K562 (cell line): ENCODE results near the gene CLDN7. TPM values are rescaled to one million over a fixed set of nuclear protein-coding genes. Genes with fewer than 3 reads are reported as not detected.

Experiments used
- ATAC-seq: fragments of 200-7000 bp; cut with Tn5 transposase; 3 replicates; pipeline ENCODE4 v1.9.1; 2020; ENCODE audit warnings: moderate library complexity
- BruUV-seq: library from RNA; stranded (reverse); fragments of 400-500 nt; replicated peaks from 2 replicates; lab custom pipeline; 2021; lab: Mats Ljungman, UMichigan
- CTCF ChIA-PET: fragments of 300-600 bp; formaldehyde crosslinking; extraction: SDS; loops from one replicate; lab custom pipeline; 2021; ENCODE audit warnings: low intra/inter-chr PET ratio; lab: Yijun Ruan, JAX
- POLR2A ChIA-PET: fragments of 300-600, 350-650 bp; sonication (Branson Sonifier 250); formaldehyde crosslinking; extraction: SDS; loops from one replicate; lab custom pipeline; 2021; ENCODE audit warnings: antibody characterized with exemption, inconsistent platforms; lab: Yijun Ruan, JAX
- DNase-seq, 4 experiments: peaks; one replicate each; pipeline versions ENCODE4 v3.0.0 to v3.0.0-alpha.2; 2011 to 2018; ENCODE audit warnings: low spot score in 3 of 4, mixed read lengths in 3 of 4; ENCODE audit errors: extremely low read depth in 1 of 4
- FAIRE-seq: peaks from 2 replicates; lab custom pipeline; 2011; peaks lifted over from hg19 to GRCh38; lab: Jason Lieb, UNC
- H2AFZ ChIP-seq: 2 replicates; pipeline ENCODE4 v1.6.0; 2011; ENCODE audit warnings: low read depth, low read length, control low read depth, inconsistent platforms
- H3K27ac ChIP-seq: fragments of 200-600 bp; 3 replicates; pipeline ENCODE4 v1.8.0; 2011; ENCODE audit warnings: low read depth, mild to moderate bottlenecking, control low read depth, inconsistent platforms, low read length, moderate library complexity, mixed read lengths; ENCODE audit errors: extremely low read depth
- H3K27me3 ChIP-seq, 2 experiments: fragments of 300-600 bp in 1 of 2; 2 replicates in 1 of 2; 3 replicates in 1 of 2; pipeline versions ENCODE4 v1.6.0 to v1.8.0; 2011; ENCODE audit warnings: inconsistent platforms in 2 of 2, low read length in 2 of 2, mild to moderate bottlenecking in 1 of 2, mixed read lengths in 1 of 2, moderate library complexity in 1 of 2; ENCODE audit not compliant: control insufficient read depth in 2 of 2, insufficient read depth in 2 of 2
- H3K36me3 ChIP-seq: fragments of 300-600 bp; 3 replicates; pipeline ENCODE4 v1.8.0; 2011; ENCODE audit warnings: mild to moderate bottlenecking, low read length, inconsistent platforms; ENCODE audit not compliant: control insufficient read depth, insufficient read depth
- H3K4me1 ChIP-seq, 2 experiments: fragments of 200-600 bp in 1 of 2; replicated peaks in 1 of 2; 2 replicates in 1 of 2; 3 replicates in 1 of 2; pipeline versions ENCODE4 v1.5.1 to v1.8.0; 2011; ENCODE audit warnings: inconsistent platforms in 2 of 2, low read length in 2 of 2, mild to moderate bottlenecking in 1 of 2, mixed read lengths in 1 of 2, moderate library complexity in 1 of 2; ENCODE audit not compliant: control insufficient read depth in 2 of 2, insufficient read depth in 2 of 2
- H3K4me2 ChIP-seq: 2 replicates; pipeline ENCODE4 v1.6.1; 2011; ENCODE audit warnings: low read length, control low read depth, inconsistent platforms, mixed read lengths; ENCODE audit not compliant: insufficient read depth
- H3K4me3 ChIP-seq: fragments of 200-600 bp; sonication (generic), shearing (Covaris generic); 2 replicates; pipeline ENCODE4 v1.5.1; 2016; ENCODE audit warnings: control low read depth, inconsistent platforms
- H3K79me2 ChIP-seq: fragments of 200-600 bp; 3 replicates; pipeline ENCODE4 v1.8.0; 2011; ENCODE audit warnings: low read length, inconsistent platforms; ENCODE audit not compliant: control insufficient read depth, insufficient read depth
- H3K9ac ChIP-seq, 2 experiments: 2 replicates each; pipeline versions ENCODE4 v1.6.0 to v1.6.1; 2011; ENCODE audit warnings: low read depth in 2 of 2, low read length in 2 of 2, control low read depth in 1 of 2, inconsistent platforms in 1 of 2, mild to moderate bottlenecking in 1 of 2, mixed read lengths in 1 of 2; ENCODE audit not compliant: insufficient read depth in 1 of 2
- H3K9me1 ChIP-seq: one replicate; pipeline ENCODE4 v1.6.0; 2011; ENCODE audit warnings: inconsistent platforms, mild to moderate bottlenecking, low read length, moderate library complexity; ENCODE audit not compliant: control insufficient read depth, insufficient read depth
- H3K9me3 ChIP-seq: replicated peaks from 2 replicates; pipeline ENCODE4 v1.5.1; 2011; ENCODE audit warnings: low read depth, low read length, inconsistent platforms; ENCODE audit not compliant: control insufficient read depth, insufficient read depth
- H4K20me1 ChIP-seq: replicated peaks from 2 replicates; pipeline ENCODE4 v1.6.1; 2011; ENCODE audit warnings: low read length, inconsistent platforms, mixed read lengths; ENCODE audit not compliant: control insufficient read depth, insufficient read depth
- BMI1 ChIP-seq: fragments of 150-350 bp; IDR thresholded peaks from 2 replicates; pipeline ENCODE4 v1.6.1; 2014; ENCODE audit warnings: low read length
- E2F5 ChIP-seq: sonication (generic); formaldehyde crosslinking; IDR thresholded peaks from 2 replicates; pipeline ENCODE4 v1.8.0; 2022; ENCODE audit warnings: mild to moderate bottlenecking, missing genetic modification reagents
- EWSR1 ChIP-seq: fragments of 450-650 bp; IDR thresholded peaks from 2 replicates; pipeline ENCODE4 v1.6.1; 2018; ENCODE audit warnings: borderline replicate concordance, mild to moderate bottlenecking, low read depth, moderate library complexity; ENCODE audit not compliant: partially characterized antibody
- HMG20B ChIP-seq: fragments of 250-450 bp; sonication (Bioruptor Pico); IDR thresholded peaks from 2 replicates; pipeline ENCODE4 v1.5.0; 2021; ENCODE audit warnings: mild to moderate bottlenecking
- POLR3A ChIP-seq: IDR thresholded peaks from 2 replicates; pipeline ENCODE4 v1.6.1; 2011; ENCODE audit warnings: borderline replicate concordance, mild to moderate bottlenecking, moderate library complexity; ENCODE audit not compliant: insufficient read length, insufficient read depth; ENCODE audit errors: extremely low read depth
- RAD51 ChIP-seq: fragments of 450-650 bp; IDR thresholded peaks from 2 replicates; pipeline ENCODE4 v1.7.1; 2016; ENCODE audit warnings: low read depth, mild to moderate bottlenecking, borderline replicate concordance
- RFX1 ChIP-seq: fragments of 450-650 bp; IDR thresholded peaks from 2 replicates; pipeline ENCODE4 v1.6.1; 2016; ENCODE audit warnings: mild to moderate bottlenecking, moderate library complexity
- TAF15 ChIP-seq: fragments of 200-400 bp; formaldehyde crosslinking; IDR thresholded peaks from 2 replicates; pipeline ENCODE4 v1.6.1; 2017; ENCODE audit warnings: mild to moderate bottlenecking, low read depth, low read length, moderate library complexity
- TARDBP ChIP-seq: fragments of 450-650 bp; IDR thresholded peaks from 2 replicates; pipeline ENCODE4 v1.6.1; 2016
- TRIM25 ChIP-seq: fragments of 450-650 bp; IDR thresholded peaks from 2 replicates; pipeline ENCODE4 v1.7.0; 2016; ENCODE audit warnings: borderline replicate concordance
- WGBS: fragments of 100-300 bp; shearing (Covaris generic); methylation state at CpG from one replicate; pipeline ENCODE4 v1.1.6; 2016; ENCODE audit warnings: low coverage, mixed read lengths; ENCODE audit not compliant: insufficient coverage; ENCODE audit errors: missing lambda C conversion rate; 5-methylcytosine and 5-hydroxymethylcytosine counted together
- in situ Hi-C: fragments of 300-500 bp; cut with MboI; formaldehyde crosslinking; loops from 4 replicates; pipeline ENCODE4 v1.15.0; 2018; ENCODE audit warnings: inconsistent platforms, mixed read lengths
- intact Hi-C: fragments of 100-400 bp; cut with micrococcal nuclease; formaldehyde crosslinking; loops from 2 replicates; pipeline ENCODE4 v1.14.2; 2022
- polyA plus RNA-seq, 8 experiments: library from polyadenylated mRNA; depleted of rRNA in 4 of 8; stranded (reverse) in 5 of 8; unstranded in 3 of 8; fragments of >200 nt; fragmentation: Nextera tagmentation in 2 of 8; fragmentation: Illumina TruSeq in 1 of 8; extraction: Ambion mirVana in 2 of 8; extraction: Trizol in 1 of 8; gene quantifications; 2 replicates each; pipeline versions ENCODE4 v1.2.1 to v1.2.3, GENCODE V29; 2011 to 2014; ENCODE audit warnings: inconsistent platforms in 1 of 8, missing spikeins in 1 of 8
- total RNA-seq, 7 experiments: library from RNA; depleted of rRNA in 6 of 7; stranded (reverse); fragments of >200 nt in 6 of 7; fragmentation: Illumina TruSeq in 2 of 7; extraction: Trizol in 2 of 7; gene quantifications; 2 replicates each; pipeline versions ENCODE4 v1.2.1 to v1.2.3, GENCODE V29; 2011 to 2021; ENCODE audit warnings: low replicate concordance in 1 of 7
- TF ChIP-seq, protein P1 (sequence below): fragments of 450-650 bp; IDR thresholded peaks from 2 replicates; pipeline ENCODE4 v1.6.1; 2017; ENCODE audit warnings: antibody characterized with exemption
- TF ChIP-seq, protein P2 (sequence below): IDR thresholded peaks from 2 replicates; pipeline ENCODE4 v1.6.1; 2016; ENCODE audit warnings: missing genetic modification characterization, missing compliant biosample characterization
- TF ChIP-seq, protein P3 (sequence below): IDR thresholded peaks from 2 replicates; pipeline ENCODE4 v1.6.1; 2011; ENCODE audit not compliant: insufficient read length; ENCODE audit errors: extremely low read depth

CLDN7 gene
- total and polyA plus RNA-seq, 9 of the 15 experiments (the other 6 are each of a cell fraction or from before 2014, with no cell fraction given) = 2.2 to 14.5 (median 7.6) TPM

GRCh38 chr17:7304179-7304578, 41.9 kb upstream of the CLDN7 start:
- H3K4me3 ChIP-seq = no peak overlapping the region
- H3K36me3 ChIP-seq = peaks cover 8% of the 10 kb centered on the region; the same call in 2 of the 3 replicates
- BruUV-seq = no TSS peak
- peaks cover 18% of the 10 kb centered on the region for H3K79me2 ChIP-seq
- no peak for ATAC-seq
- peaks cover 10% of the 10 kb centered on the region for H4K20me1 ChIP-seq
- FAIRE-seq = no peak
- H3K9ac ChIP-seq = no peak overlapping the region
- no peak overlapping the region for H3K27ac ChIP-seq
- WGBS = 85% methylated on average over 4 of the region's 7 CpGs
- H3K4me1 ChIP-seq = peaks cover 4 to 8% of the 10 kb centered on the region in 2 experiments; a peak in 4 of 5 replicates
- no peaks in the 10 kb centered on the region for H3K9me3 ChIP-seq
- H3K4me2 ChIP-seq = no peak overlapping the region
- intact Hi-C loops = no loop called here
- H2AFZ ChIP-seq = no peak overlapping the region
- DNase-seq = no peak
- ChIA-PET POLR2A (interaction anchor here (0.9 kb wide), 1 partner anchor 14 kb away, joined by 3 read pairs; no protein-coding TSS in a partner anchor), CTCF (no interaction called here)
- no peaks in the 10 kb centered on the region for H3K27me3 ChIP-seq
- in situ Hi-C loops = no loop called here
- no peaks in the 10 kb centered on the region for H3K9me1 ChIP-seq
- TF ChIP-seq RAD51 = no peak
- TF ChIP-seq BMI1 = no peak
- no peak for TF ChIP-seq TARDBP
- TF ChIP-seq, protein P1, sequence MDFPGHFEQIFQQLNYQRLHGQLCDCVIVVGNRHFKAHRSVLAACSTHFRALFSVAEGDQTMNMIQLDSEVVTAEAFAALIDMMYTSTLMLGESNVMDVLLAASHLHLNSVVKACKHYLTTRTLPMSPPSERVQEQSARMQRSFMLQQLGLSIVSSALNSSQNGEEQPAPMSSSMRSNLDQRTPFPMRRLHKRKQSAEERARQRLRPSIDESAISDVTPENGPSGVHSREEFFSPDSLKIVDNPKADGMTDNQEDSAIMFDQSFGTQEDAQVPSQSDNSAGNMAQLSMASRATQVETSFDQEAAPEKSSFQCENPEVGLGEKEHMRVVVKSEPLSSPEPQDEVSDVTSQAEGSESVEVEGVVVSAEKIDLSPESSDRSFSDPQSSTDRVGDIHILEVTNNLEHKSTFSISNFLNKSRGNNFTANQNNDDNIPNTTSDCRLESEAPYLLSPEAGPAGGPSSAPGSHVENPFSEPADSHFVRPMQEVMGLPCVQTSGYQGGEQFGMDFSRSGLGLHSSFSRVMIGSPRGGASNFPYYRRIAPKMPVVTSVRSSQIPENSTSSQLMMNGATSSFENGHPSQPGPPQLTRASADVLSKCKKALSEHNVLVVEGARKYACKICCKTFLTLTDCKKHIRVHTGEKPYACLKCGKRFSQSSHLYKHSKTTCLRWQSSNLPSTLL = no peak
- no peak for TF ChIP-seq POLR3A
- TF ChIP-seq TRIM25 = no peak
- TF ChIP-seq, protein P2, sequence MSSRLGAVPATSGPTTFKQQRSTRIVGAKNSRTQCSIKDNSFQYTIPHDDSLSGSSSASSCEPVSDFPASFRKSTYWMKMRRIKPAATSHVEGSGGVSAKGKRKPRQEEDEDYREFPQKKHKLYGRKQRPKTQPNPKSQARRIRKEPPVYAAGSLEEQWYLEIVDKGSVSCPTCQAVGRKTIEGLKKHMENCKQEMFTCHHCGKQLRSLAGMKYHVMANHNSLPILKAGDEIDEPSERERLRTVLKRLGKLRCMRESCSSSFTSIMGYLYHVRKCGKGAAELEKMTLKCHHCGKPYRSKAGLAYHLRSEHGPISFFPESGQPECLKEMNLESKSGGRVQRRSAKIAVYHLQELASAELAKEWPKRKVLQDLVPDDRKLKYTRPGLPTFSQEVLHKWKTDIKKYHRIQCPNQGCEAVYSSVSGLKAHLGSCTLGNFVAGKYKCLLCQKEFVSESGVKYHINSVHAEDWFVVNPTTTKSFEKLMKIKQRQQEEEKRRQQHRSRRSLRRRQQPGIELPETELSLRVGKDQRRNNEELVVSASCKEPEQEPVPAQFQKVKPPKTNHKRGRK (tag) = no peak
- no peak for TF ChIP-seq TAF15
- TF ChIP-seq RFX1 = no peak
- TF ChIP-seq EWSR1 = no peak
- TF ChIP-seq HMG20B = no peak
- TF ChIP-seq E2F5 (CRISPR knock-in tag) = no peak
- TF ChIP-seq, protein P3, sequence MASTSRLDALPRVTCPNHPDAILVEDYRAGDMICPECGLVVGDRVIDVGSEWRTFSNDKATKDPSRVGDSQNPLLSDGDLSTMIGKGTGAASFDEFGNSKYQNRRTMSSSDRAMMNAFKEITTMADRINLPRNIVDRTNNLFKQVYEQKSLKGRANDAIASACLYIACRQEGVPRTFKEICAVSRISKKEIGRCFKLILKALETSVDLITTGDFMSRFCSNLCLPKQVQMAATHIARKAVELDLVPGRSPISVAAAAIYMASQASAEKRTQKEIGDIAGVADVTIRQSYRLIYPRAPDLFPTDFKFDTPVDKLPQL = no peak
